ENCODE results near the gene AMT.

Gene AMT, protein sequence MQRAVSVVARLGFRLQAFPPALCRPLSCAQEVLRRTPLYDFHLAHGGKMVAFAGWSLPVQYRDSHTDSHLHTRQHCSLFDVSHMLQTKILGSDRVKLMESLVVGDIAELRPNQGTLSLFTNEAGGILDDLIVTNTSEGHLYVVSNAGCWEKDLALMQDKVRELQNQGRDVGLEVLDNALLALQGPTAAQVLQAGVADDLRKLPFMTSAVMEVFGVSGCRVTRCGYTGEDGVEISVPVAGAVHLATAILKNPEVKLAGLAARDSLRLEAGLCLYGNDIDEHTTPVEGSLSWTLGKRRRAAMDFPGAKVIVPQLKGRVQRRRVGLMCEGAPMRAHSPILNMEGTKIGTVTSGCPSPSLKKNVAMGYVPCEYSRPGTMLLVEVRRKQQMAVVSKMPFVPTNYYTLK

DNA sequence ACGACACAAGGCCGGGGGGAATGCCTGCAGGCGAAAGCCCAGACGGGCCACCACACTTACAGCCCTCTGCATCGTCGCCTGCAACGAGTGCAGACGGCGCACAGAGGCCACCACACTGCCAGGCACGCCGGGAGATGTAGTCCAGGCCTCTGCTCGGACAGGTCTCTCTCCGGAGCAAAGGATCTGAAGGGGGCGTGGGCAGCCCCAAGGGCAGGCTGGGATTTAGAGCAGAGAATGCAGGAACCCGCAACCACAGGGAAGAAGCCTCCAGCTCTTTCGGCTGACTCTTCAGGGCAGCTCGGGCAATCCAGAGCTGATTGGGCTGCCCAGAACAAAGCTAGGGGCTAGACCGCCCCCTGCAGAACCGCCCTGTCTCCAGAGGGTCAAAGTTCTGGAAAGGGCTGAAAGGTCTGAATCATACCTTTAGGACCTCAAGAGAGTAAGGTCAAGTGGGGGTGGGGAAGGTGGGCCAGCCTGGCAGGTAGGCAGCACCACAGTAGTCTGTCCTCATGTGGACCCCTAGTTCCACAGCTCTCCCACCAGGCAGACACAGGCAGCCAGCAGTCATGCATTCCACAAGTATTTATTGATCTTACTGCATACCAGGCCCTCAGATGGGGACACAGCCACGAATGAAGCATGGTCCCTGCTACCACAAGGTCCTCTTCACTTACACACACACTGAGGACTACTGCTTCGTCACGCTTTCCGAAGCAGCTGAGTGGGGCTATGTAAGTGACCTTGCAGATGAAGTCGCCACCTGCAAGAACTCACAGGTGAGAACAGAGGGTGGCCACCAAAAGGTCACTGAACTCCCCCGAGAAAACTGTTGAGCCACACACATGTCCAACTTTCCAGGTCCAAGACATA, at the start of gene AMT:
Gene AMT, minus strand, starts transcription at position 95 of the 870 bp plus-strand sequence. Its CDS starts 23 bp downstream, at position 72.
- ATAC-seq: no peak
- H3K36me3 Mint-ChIP-seq (ENCODE audit: low read depth): peaks cover 1% of the 10 kb centered on the region
- H3K4me3 Mint-ChIP-seq: no peak within 1 kb of the TSS
- no peak within 1 kb of the TSS for H3K27ac Mint-ChIP-seq
- H3K27me3 Mint-ChIP-seq: no peaks in the 10 kb centered on the region
- no peak for DNase-seq
- H3K4me1 Mint-ChIP-seq: peaks cover 28% of the 10 kb centered on the region
- H3K9me3 Mint-ChIP-seq: no peaks in the 10 kb centered on the region

GRCh38 chr3:49470714-49471420, 48.6 kb upstream of the AMT start:
- peaks cover 30% of the 10 kb centered on the region for H3K4me1 Mint-ChIP-seq
- H3K9me3 Mint-ChIP-seq: no peaks in the 10 kb centered on the region
- H3K27ac Mint-ChIP-seq: peak overlapping the region; percentile 88
- DNase-seq (no peak), ATAC-seq (peak; percentile 16)
- no peaks in the 10 kb centered on the region for H3K27me3 Mint-ChIP-seq
- peak overlapping the region; percentile 95 for H3K4me3 Mint-ChIP-seq
- H3K36me3 Mint-ChIP-seq (ENCODE audit: low read depth): peaks cover 8% of the 10 kb centered on the region

- H3K36me3 Mint-ChIP-seq (ENCODE audit: low read depth): peaks cover 5% of the 10 kb centered on the region
- H3K4me1 Mint-ChIP-seq: peaks cover 25% of the 10 kb centered on the region
- no peaks in the 10 kb centered on the region for H3K27me3 Mint-ChIP-seq
- ATAC-seq (peak; percentile 95), DNase-seq (peak; percentile 99)
- peak within 1 kb of the TSS; percentile 88 for H3K27ac Mint-ChIP-seq
- no peaks in the 10 kb centered on the region for H3K9me3 Mint-ChIP-seq
- peak within 1 kb of the TSS; percentile 95 for H3K4me3 Mint-ChIP-seq
Measured at GRCh38 chr3:49469936-49470713, 47.9 kb upstream of the AMT start, which contains the start of gene DAG1. Gene DAG1 (plus strand): TSS chr3:49470267. CDS start chr3:49510535, 40,268 bp downstream.

GRCh38 chr3:49469037-49469935, 47.0 kb upstream of the AMT start:
- H3K36me3 Mint-ChIP-seq (ENCODE audit: low read depth): peaks cover 5% of the 10 kb centered on the region
- H3K27ac Mint-ChIP-seq: peak overlapping the region; percentile 83
- no peaks in the 10 kb centered on the region for H3K27me3 Mint-ChIP-seq
- ATAC-seq: no peak
- DNase-seq: peak; percentile 13
- peaks cover 25% of the 10 kb centered on the region for H3K4me1 Mint-ChIP-seq
- no peaks in the 10 kb centered on the region for H3K9me3 Mint-ChIP-seq
- H3K4me3 Mint-ChIP-seq: peak overlapping the region; percentile 83

DNA sequence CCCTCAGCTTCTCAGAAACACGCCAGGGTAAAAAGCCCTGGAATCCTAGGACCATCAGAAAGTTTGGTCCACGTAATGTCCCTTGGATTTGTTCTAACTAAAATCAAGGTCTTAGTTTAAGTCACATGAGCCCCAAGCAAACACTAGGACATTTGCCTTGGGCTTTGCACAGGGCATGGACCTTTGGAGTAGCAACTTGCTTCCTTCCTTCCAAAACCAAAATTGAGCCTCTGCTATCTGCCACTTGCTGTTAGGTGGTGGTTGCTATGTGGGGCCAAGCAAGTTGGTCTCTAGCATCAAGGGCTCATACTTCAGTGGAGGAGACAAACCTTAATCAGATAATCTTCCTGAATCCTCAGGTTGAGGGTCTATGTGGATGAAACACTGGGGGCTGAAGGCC, 43.8 kb upstream of the AMT start:
- H3K4me1 Mint-ChIP-seq: peaks cover 12% of the 10 kb centered on the region
- H3K27me3 Mint-ChIP-seq: no peaks in the 10 kb centered on the region
- no peak for ATAC-seq
- H3K27ac Mint-ChIP-seq: no peak overlapping the region
- no peak for DNase-seq
- no peaks in the 10 kb centered on the region for H3K36me3 Mint-ChIP-seq (ENCODE audit: low read depth)
- no peaks in the 10 kb centered on the region for H3K9me3 Mint-ChIP-seq
- H3K4me3 Mint-ChIP-seq: no peak overlapping the region

- H3K27me3 Mint-ChIP-seq: no peaks in the 10 kb centered on the region
- no peak overlapping the region for H3K4me3 Mint-ChIP-seq
- H3K9me3 Mint-ChIP-seq: no peaks in the 10 kb centered on the region
- H3K27ac Mint-ChIP-seq: no peak overlapping the region
- DNase-seq (no peak), ATAC-seq (no peak)
- H3K36me3 Mint-ChIP-seq (ENCODE audit: low read depth): no peaks in the 10 kb centered on the region
- peaks cover 8% of the 10 kb centered on the region for H3K4me1 Mint-ChIP-seq
Measured at GRCh38 chr3:49465270-49466034, 43.2 kb upstream of the AMT start.

DNA sequence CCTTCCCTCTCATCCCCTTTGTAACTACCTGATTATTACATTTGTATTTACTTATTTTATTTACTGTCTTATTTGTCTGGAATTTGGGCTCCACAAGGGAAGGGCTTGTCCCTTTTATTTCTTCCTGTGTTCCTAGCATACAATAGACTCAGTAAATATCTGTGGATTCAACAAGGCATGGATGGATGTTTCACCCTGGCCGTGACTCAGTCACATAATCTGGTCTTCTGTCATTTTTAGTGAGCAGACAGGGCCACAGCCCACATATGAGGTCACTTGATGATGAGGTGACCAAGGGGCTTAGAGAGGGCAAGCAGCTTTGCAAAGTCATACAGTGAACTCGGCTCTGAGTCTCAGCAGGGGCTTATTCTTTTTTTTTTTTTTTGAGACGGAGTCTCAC, 39.9 kb upstream of the AMT start:
- no peak overlapping the region for H3K27ac Mint-ChIP-seq
- H3K9me3 Mint-ChIP-seq: no peaks in the 10 kb centered on the region
- H3K4me3 Mint-ChIP-seq: no peak overlapping the region

DNA sequence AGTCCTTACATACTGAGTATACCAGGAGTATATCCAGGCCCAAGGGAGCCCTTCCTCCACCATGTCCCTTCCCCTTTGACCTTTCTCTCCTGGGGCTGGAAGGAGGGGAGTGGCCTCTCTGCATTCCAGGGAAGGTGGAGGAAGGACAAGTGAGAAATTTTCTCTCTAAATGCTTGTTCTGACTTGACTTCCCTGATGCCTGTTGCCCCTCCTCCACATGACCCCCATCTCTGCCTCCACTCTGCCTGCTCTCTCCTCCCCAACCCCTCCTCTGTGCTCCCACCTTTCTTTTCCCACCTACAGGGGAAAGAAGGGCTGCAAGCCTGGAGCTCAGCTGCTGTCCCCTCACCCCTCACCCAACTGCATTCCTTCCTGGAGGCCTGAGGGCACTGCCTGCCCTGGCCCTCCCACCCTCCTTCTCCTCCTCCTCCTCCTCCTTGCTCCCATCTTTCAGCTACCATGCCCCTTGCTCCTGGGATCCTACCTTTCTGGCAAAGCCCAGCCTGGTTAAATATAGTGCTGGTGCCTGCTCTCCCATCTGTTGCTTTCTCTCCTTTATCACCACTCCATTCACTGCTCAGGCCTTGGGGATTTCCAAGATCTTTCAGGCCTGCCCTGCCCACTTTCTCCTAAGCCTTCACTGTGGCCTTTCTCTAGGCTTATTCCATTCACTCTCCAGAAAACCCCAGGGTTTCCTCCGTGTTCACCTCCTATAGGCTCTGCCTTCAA, 39.3 kb upstream of the AMT start:
- Mint-ChIP-seq H3K9me3 (no peaks in the 10 kb centered on the region), H3K36me3 (ENCODE audit: low read depth) (no peaks in the 10 kb centered on the region), H3K27me3 (no peaks in the 10 kb centered on the region), H3K4me3 (no peak overlapping the region), H3K4me1 (no peaks in the 10 kb centered on the region), H3K27ac (no peak overlapping the region)
- DNase-seq (no peak), ATAC-seq (peak; percentile 38)

More for the DNA sequence above, 39.9 kb upstream of the AMT start:
- ATAC-seq (no peak), DNase-seq (no peak)
- no peaks in the 10 kb centered on the region for H3K36me3 Mint-ChIP-seq (ENCODE audit: low read depth)
- H3K4me1 Mint-ChIP-seq: no peaks in the 10 kb centered on the region
- no peaks in the 10 kb centered on the region for H3K27me3 Mint-ChIP-seq

GRCh38 chr3:49460956-49461355, 38.7 kb upstream of the AMT start:
- H3K27ac Mint-ChIP-seq: no peak overlapping the region
- no peaks in the 10 kb centered on the region for H3K36me3 Mint-ChIP-seq (ENCODE audit: low read depth)
- DNase-seq (no peak), ATAC-seq (no peak)
- H3K4me1 Mint-ChIP-seq: no peaks in the 10 kb centered on the region
- no peak overlapping the region for H3K4me3 Mint-ChIP-seq
- H3K27me3 Mint-ChIP-seq: no peaks in the 10 kb centered on the region
- H3K9me3 Mint-ChIP-seq: no peaks in the 10 kb centered on the region

GRCh38 chr3:49460188-49460890, 38.1 kb upstream of the AMT start:
- Mint-ChIP-seq H3K27ac (no peak overlapping the region), H3K4me3 (no peak overlapping the region), H3K27me3 (no peaks in the 10 kb centered on the region), H3K4me1 (no peaks in the 10 kb centered on the region), H3K36me3 (ENCODE audit: low read depth) (no peaks in the 10 kb centered on the region), H3K9me3 (no peaks in the 10 kb centered on the region)
- DNase-seq: no peak
- ATAC-seq: no peak

DNA sequence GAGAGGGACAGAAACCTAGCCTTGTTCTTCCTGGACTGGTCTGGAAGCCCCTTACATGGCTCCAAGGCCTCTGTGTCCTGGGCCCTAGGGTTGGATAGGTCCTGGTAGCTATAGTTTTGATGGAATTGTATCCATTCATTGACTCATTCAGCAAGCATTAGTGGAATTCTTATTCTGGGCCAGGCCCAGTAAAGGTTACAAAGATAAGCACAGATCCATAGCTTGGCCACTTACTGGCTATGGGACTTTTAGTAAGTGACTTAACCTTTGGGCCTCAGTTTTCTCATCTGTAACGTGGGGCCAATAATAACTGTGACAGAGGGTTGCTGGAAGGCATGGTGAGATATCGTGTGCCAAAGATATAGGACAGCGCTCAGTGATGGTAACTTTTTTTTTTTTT, 34.2 kb upstream of the AMT start:
- H3K9me3 Mint-ChIP-seq: no peaks in the 10 kb centered on the region
- H3K4me3 Mint-ChIP-seq: no peak overlapping the region
- H3K27ac Mint-ChIP-seq: no peak overlapping the region
- no peak for DNase-seq
- H3K4me1 Mint-ChIP-seq: no peaks in the 10 kb centered on the region
- ATAC-seq: no peak
- H3K36me3 Mint-ChIP-seq (ENCODE audit: low read depth): no peaks in the 10 kb centered on the region
- no peaks in the 10 kb centered on the region for H3K27me3 Mint-ChIP-seq

Data from activated naive CD8-positive, alpha-beta T cell treated with anti-CD3 and anti-CD28 coated beads, Interleukin-2, amount 50 U/mL, for 24 hours (primary cell).